BJ (cell line): ENCODE measurements around the gene PRM1. TPM values are rescaled to one million over a fixed set of nuclear protein-coding genes. Genes with fewer than 3 reads are reported as not detected.

Experiments used
- CTCF ChIA-PET: fragments of 350-600 bp; formaldehyde crosslinking; extraction: SDS; loops from one replicate; lab custom pipeline; 2021; ENCODE audit warnings: antibody characterized with exemption, inconsistent platforms; lab: Yijun Ruan, JAX
- POLR2A ChIA-PET: fragments of 300-600 bp; sonication (Branson Sonifier 250); formaldehyde crosslinking; extraction: SDS; loops from one replicate; lab custom pipeline; 2021; ENCODE audit warnings: antibody characterized with exemption; lab: Charles Lee
- DNase-seq: peaks from one replicate; pipeline ENCODE4 v3.0.0-alpha.2; 2011; ENCODE audit warnings: low read depth
- H3K27me3 ChIP-seq: 2 replicates; pipeline ENCODE4 v1.6.0; 2011; ENCODE audit warnings: low read length; ENCODE audit not compliant: control insufficient read depth, insufficient read depth
- H3K36me3 ChIP-seq: 2 replicates; pipeline ENCODE4 v1.5.1; 2011; ENCODE audit warnings: low read length; ENCODE audit not compliant: control insufficient read depth, insufficient read depth
- H3K4me3 ChIP-seq: 2 replicates; pipeline ENCODE4 v1.5.1; 2011; ENCODE audit warnings: low read depth, mild to moderate bottlenecking, control low read depth, low read length
- CTCF ChIP-seq: IDR thresholded peaks from 2 replicates; pipeline ENCODE4 v1.5.1; 2011; ENCODE audit warnings: low read depth, mild to moderate bottlenecking, control low read depth, inconsistent platforms, low read length, moderate library complexity; ENCODE audit not compliant: insufficient read depth
- polyA plus RNA-seq: library from polyadenylated mRNA; depleted of rRNA; stranded (reverse); fragments of >200 nt; gene quantifications from 2 replicates; pipeline ENCODE4 v1.2.3, GENCODE V29; 2011

Gene PRM1
- polyA plus RNA-seq, 1 experiment: not detected

- POLR2A ChIA-PET: no interaction called here
- H3K27me3 ChIP-seq: 0 out of 2 replicates have a peak, but pooled peaks cover 2% of the 10 kb centered on the region
- no peak overlapping the region for H3K4me3 ChIP-seq
- no peaks in the 10 kb centered on the region for H3K36me3 ChIP-seq
- CTCF ChIA-PET: interaction anchor here (0.9 kb wide), 1 partner anchor 269 kb away, joined by 3 read pairs; no protein-coding TSS in a partner anchor
- no peak for DNase-seq
- TF ChIP-seq CTCF: no peak
Measured at GRCh38 chr16:11239644-11240632, 41.2 kb downstream of the PRM1 start.

- ChIA-PET POLR2A (interaction anchor here (0.7 kb wide), 1 partner anchor 42 kb away, joined by 3 read pairs; no protein-coding TSS in a partner anchor), CTCF (interaction anchor here (0.6 kb wide), 1 partner anchor 15 kb away, joined by 3 read pairs; no protein-coding TSS in a partner anchor)
- no peak overlapping the region for H3K4me3 ChIP-seq
- 0 out of 2 replicates have a peak, but pooled peaks cover 2% of the 10 kb centered on the region for H3K27me3 ChIP-seq
- no peak for DNase-seq
- TF ChIP-seq CTCF: no peak
- no peaks in the 10 kb centered on the region for H3K36me3 ChIP-seq
Measured at GRCh38 chr16:11238272-11239202, 42.6 kb downstream of the PRM1 start.

- H3K4me3 ChIP-seq: no peak overlapping the region
- no peak for DNase-seq
- H3K36me3 ChIP-seq: no peaks in the 10 kb centered on the region
- CTCF ChIA-PET: no interaction called here
- no peak for TF ChIP-seq CTCF
- POLR2A ChIA-PET: no interaction called here
- no peaks in the 10 kb centered on the region for H3K27me3 ChIP-seq
Measured at GRCh38 chr16:11236461-11237254, 44.5 kb downstream of the PRM1 start.

- no peak for DNase-seq
- H3K4me3 ChIP-seq: no peak overlapping the region
- ChIA-PET POLR2A (no interaction called here), CTCF (interaction anchor here (0.5 kb wide), 1 partner anchor 10 kb away, joined by 3 read pairs; no protein-coding TSS in a partner anchor)
- no peak for TF ChIP-seq CTCF
- no peaks in the 10 kb centered on the region for H3K36me3 ChIP-seq
- H3K27me3 ChIP-seq: no peaks in the 10 kb centered on the region
Measured at GRCh38 chr16:11235703-11235991, 45.5 kb downstream of the PRM1 start.
